ENCODE data around the gene WNT1.
A peak's percentile ranks its signal among the peaks of the same experiment; 100 is the strongest.

Gene WNT1

GRCh38 chr12:48995086-48995879 is 17.2 kb downstream of the WNT1 start:
- Histone ChIP-seq H2BK5ac (ENCODE audit: low read depth, low read length, poor library complexity, severe bottlenecking) (no peak overlapping the region), H3K9me3 (ENCODE audit: control insufficient read depth, low read length) (no peaks in the 10 kb centered on the region), H3K27ac (ENCODE audit: low read length, poor library complexity, severe bottlenecking) (no peak overlapping the region), H2AFZ (ENCODE audit: low read depth, low read length) (no peak overlapping the region), H2BK12ac (ENCODE audit: low read length in 2 of 2) (no peak overlapping the region), H3K23ac (ENCODE audit: low read length in 2 of 2) (no peak overlapping the region), H2BK120ac (ENCODE audit: low read depth, low read length) (no peak overlapping the region), H2BK15ac (ENCODE audit: low read depth, poor library complexity, severe bottlenecking) (no peak overlapping the region), H3K4me1 (ENCODE audit: control insufficient read depth, insufficient read depth, low read depth, low read length) (peaks cover 31% of the 10 kb centered on the region), H3K36me3 (ENCODE audit: control insufficient read depth in 1 of 2, insufficient read depth in 2 of 2, low read depth in 1 of 2, low read length in 2 of 2) (peaks cover 1 to 3% of the 10 kb centered on the region in 2 experiments), H4K8ac (ENCODE audit: low read length) (no peak overlapping the region), H4K91ac (ENCODE audit: low read length) (no peak overlapping the region), H3K4me2 (ENCODE audit: low read length, poor library complexity, severe bottlenecking) (peak overlapping the region; percentile 55), H3K14ac (ENCODE audit: low read length in 2 of 2) (no peak overlapping the region), H3K4me3 (ENCODE audit: insufficient read depth in 1 of 2, low read depth in 1 of 2, low read length in 2 of 2) (peak overlapping the region in 1 of 2 experiments; percentile 61), H3K18ac (ENCODE audit: low read depth in 1 of 2, low read length in 2 of 2) (no peak overlapping the region), H3K9ac (ENCODE audit: low read length) (peak overlapping the region; percentile 50), H2AK5ac (ENCODE audit: low read length, severe bottlenecking) (no peak overlapping the region), H3K4ac (ENCODE audit: low read depth in 1 of 2, low read length in 2 of 2) (no peak overlapping the region), H3K79me1 (replicated peaks; ENCODE audit: low read length, poor library complexity, severe bottlenecking) (no peaks in the 10 kb centered on the region), H3K27me3 (ENCODE audit: control insufficient read depth in 1 of 2, insufficient read depth in 1 of 2, low read length in 2 of 2) (peaks cover 55 to 62% of the 10 kb centered on the region in 2 experiments)
- peak; percentile 85 for DNase-seq
- WGBS, result 2% methylated on average over 27 of the region's 32 CpGs

- Histone ChIP-seq H2BK15ac (ENCODE audit: low read depth, poor library complexity, severe bottlenecking) (peak overlapping the region; percentile 68), H3K18ac (ENCODE audit: low read depth in 1 of 2, low read length in 2 of 2) (no peak overlapping the region), H4K91ac (ENCODE audit: low read length) (no peak overlapping the region), H3K4me2 (ENCODE audit: low read length, poor library complexity, severe bottlenecking) (peak overlapping the region; percentile 82), H3K4me1 (ENCODE audit: control insufficient read depth, insufficient read depth, low read depth, low read length) (peaks cover 32% of the 10 kb centered on the region), H3K79me1 (replicated peaks; ENCODE audit: low read length, poor library complexity, severe bottlenecking) (no peaks in the 10 kb centered on the region), H2AFZ (ENCODE audit: low read depth, low read length) (no peak overlapping the region), H3K4me3 (ENCODE audit: insufficient read depth in 1 of 2, low read depth in 1 of 2, low read length in 2 of 2) (peak overlapping the region; percentile 45 to 60), H4K8ac (ENCODE audit: low read length) (no peak overlapping the region), H3K23ac (ENCODE audit: low read length in 2 of 2) (no peak overlapping the region), H2AK5ac (ENCODE audit: low read length, severe bottlenecking) (no peak overlapping the region), H3K9me3 (ENCODE audit: control insufficient read depth, low read length) (no peaks in the 10 kb centered on the region), H3K36me3 (ENCODE audit: control insufficient read depth in 1 of 2, insufficient read depth in 2 of 2, low read depth in 1 of 2, low read length in 2 of 2) (peaks cover 15 to 18% of the 10 kb centered on the region in 2 experiments), H3K4ac (ENCODE audit: low read depth in 1 of 2, low read length in 2 of 2) (no peak overlapping the region), H3K27me3 (ENCODE audit: control insufficient read depth in 1 of 2, insufficient read depth in 1 of 2, low read length in 2 of 2) (peaks cover 43 to 54% of the 10 kb centered on the region in 2 experiments), H2BK120ac (ENCODE audit: low read depth, low read length) (no peak overlapping the region), H2BK5ac (ENCODE audit: low read depth, low read length, poor library complexity, severe bottlenecking) (no peak overlapping the region), H2BK12ac (ENCODE audit: low read length in 2 of 2) (no peak overlapping the region), H3K9ac (ENCODE audit: low read length) (peak overlapping the region; percentile 29), H3K27ac (ENCODE audit: low read length, poor library complexity, severe bottlenecking) (no peak overlapping the region), H3K14ac (ENCODE audit: low read length in 2 of 2) (no peak overlapping the region)
- peak; percentile 83 for DNase-seq
- 7% methylated on average over 56 of the region's 71 CpGs for WGBS
Measured at GRCh38 chr12:48996794-48997718, 18.9 kb downstream of the WNT1 start.

- H3K18ac ChIP-seq (ENCODE audit: low read depth in 1 of 2, low read length in 2 of 2), result no peak overlapping the region
- H2AFZ ChIP-seq (ENCODE audit: low read depth, low read length), result no peak overlapping the region
- peak; percentile 29 for DNase-seq
- no peak overlapping the region for H2BK12ac ChIP-seq (ENCODE audit: low read length in 2 of 2)
- H3K23ac ChIP-seq (ENCODE audit: low read length in 2 of 2), result no peak overlapping the region
- 4% methylated on average over 50 of the region's 57 CpGs for WGBS
- H4K91ac ChIP-seq (ENCODE audit: low read length), result no peak overlapping the region
- H3K14ac ChIP-seq (ENCODE audit: low read length in 2 of 2), result no peak overlapping the region
- H4K8ac ChIP-seq (ENCODE audit: low read length), result no peak overlapping the region
- H3K4me1 ChIP-seq (ENCODE audit: control insufficient read depth, insufficient read depth, low read depth, low read length), result peaks cover 32% of the 10 kb centered on the region
- H3K27ac ChIP-seq (ENCODE audit: low read length, poor library complexity, severe bottlenecking), result no peak overlapping the region
- no peak overlapping the region for H3K9ac ChIP-seq (ENCODE audit: low read length)
- H3K9me3 ChIP-seq (ENCODE audit: control insufficient read depth, low read length), result no peaks in the 10 kb centered on the region
- peak overlapping the region; percentile 77 for H2BK15ac ChIP-seq (ENCODE audit: low read depth, poor library complexity, severe bottlenecking)
- H3K36me3 ChIP-seq (ENCODE audit: control insufficient read depth in 1 of 2, insufficient read depth in 2 of 2, low read depth in 1 of 2, low read length in 2 of 2), result peaks cover 20 to 27% of the 10 kb centered on the region in 2 experiments
- peaks cover 40 to 51% of the 10 kb centered on the region in 2 experiments for H3K27me3 ChIP-seq (ENCODE audit: control insufficient read depth in 1 of 2, insufficient read depth in 1 of 2, low read length in 2 of 2)
- no peaks in the 10 kb centered on the region for H3K79me1 ChIP-seq (replicated peaks; ENCODE audit: low read length, poor library complexity, severe bottlenecking)
- H3K4me3 ChIP-seq (ENCODE audit: insufficient read depth in 1 of 2, low read depth in 1 of 2, low read length in 2 of 2), result peak overlapping the region; percentile 30 to 62
- no peak overlapping the region for H2BK120ac ChIP-seq (ENCODE audit: low read depth, low read length)
- H3K4ac ChIP-seq (ENCODE audit: low read depth in 1 of 2, low read length in 2 of 2), result no peak overlapping the region
- no peak overlapping the region for H2AK5ac ChIP-seq (ENCODE audit: low read length, severe bottlenecking)
- peak overlapping the region; percentile 61 for H3K4me2 ChIP-seq (ENCODE audit: low read length, poor library complexity, severe bottlenecking)
- no peak overlapping the region for H2BK5ac ChIP-seq (ENCODE audit: low read depth, low read length, poor library complexity, severe bottlenecking)
Measured at GRCh38 chr12:48997719-48998496, 19.8 kb downstream of the WNT1 start.

Data from mesenchymal stem cell (in vitro differentiated cells and primary cell).